Measurements from ENCODE around the gene CPO. TPM values are rescaled to one million over a fixed set of nuclear protein-coding genes. Genes with fewer than 3 reads are reported as not detected.

Gene CPO
- total and polyA plus RNA-seq, 5 experiments from 2014 or later, result not detected

DNA sequence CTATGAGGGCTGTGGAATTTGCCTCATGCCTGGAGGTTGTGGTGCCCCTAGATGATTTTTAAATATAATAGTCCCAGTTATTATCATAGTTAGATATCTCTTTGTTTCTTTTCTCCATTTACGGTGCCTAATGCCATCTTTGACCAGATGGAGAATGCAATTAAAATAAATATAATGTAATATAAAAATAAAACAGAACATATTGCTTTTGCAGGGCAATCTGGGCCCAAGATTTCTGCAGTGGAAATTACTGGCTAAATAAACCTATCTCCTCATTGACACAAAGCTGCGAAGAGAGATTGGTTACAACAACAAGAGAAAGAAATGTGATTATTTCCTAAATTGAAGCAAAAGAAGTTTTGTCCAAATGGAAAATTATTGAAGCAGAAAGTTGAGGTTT is 51.8 kb downstream of the CPO start:
- peaks cover 0 to 5% (median 0%) of the 10 kb centered on the region in 5 donors for H3K27me3 Mint-ChIP-seq
- H3K4me1 Mint-ChIP-seq, result peaks cover 11 to 20% (median 19%) of the 10 kb centered on the region in 4 donors
- POLR2A ChIA-PET, result no interaction called here
- H3K9me3 Mint-ChIP-seq, result peaks cover 0 to 3% (median 0%) of the 10 kb centered on the region in 9 donors
- ATAC-seq (no peak), DNase-seq (no peak)
- H3K27ac Mint-ChIP-seq, result peak overlapping the region in 1 of 10 donors; percentile 23
- no peak overlapping the region for H3K4me3 Mint-ChIP-seq
- H3K36me3 Mint-ChIP-seq, result no peaks in the 10 kb centered on the region

DNA sequence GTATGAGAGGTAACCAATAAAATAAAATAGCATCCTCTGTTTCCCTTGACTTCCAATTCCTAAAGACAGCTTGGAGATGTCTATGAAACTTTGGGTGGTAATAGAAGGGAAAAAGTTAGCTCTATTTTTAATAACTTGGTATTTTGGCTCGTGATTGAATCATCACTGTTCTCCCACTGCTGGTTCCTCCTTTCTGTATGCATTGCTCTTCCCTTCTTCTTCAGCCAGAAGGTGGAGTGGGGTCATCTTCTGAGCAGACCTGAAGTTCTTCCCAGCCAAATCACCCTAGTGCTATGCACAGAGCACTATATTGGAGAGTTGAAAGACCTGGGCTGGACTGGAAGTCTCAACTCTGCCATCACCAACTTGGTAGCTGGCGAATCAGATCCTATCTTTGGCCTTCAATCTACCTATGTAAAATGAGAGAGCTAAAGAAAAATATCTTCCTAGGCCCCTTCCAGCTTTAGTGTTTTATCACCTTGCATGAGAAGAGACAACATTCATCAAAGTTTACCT is 54.1 kb downstream of the CPO start:
- Mint-ChIP-seq H3K27ac (peak overlapping the region in 1 of 10 donors; percentile 6), H3K9me3 (peaks cover 0 to 20% (median 3%) of the 10 kb centered on the region in 9 donors), H3K36me3 (peaks cover 0 to 11% (median 7%) of the 10 kb centered on the region in 3 donors), H3K27me3 (peaks cover 0 to 16% (median 6%) of the 10 kb centered on the region in 5 donors), H3K4me1 (peaks cover 9 to 20% (median 18%) of the 10 kb centered on the region in 4 donors), H3K4me3 (no peak overlapping the region)
- DNase-seq, result no peak
- POLR2A ChIA-PET, result no interaction called here
- ATAC-seq, result no peak

GRCh38 chr2:206993964-206994363 is 54.6 kb downstream of the CPO start:
- Mint-ChIP-seq H3K36me3 (peaks cover 0 to 11% (median 7%) of the 10 kb centered on the region in 3 donors), H3K27me3 (peaks cover 0 to 16% (median 6%) of the 10 kb centered on the region in 5 donors), H3K27ac (peak overlapping the region in 2 of 10 donors; percentile 3 to 6), H3K4me3 (no peak overlapping the region), H3K9me3 (peaks cover 0 to 20% (median 4%) of the 10 kb centered on the region in 9 donors), H3K4me1 (peaks cover 9 to 18% (median 16%) of the 10 kb centered on the region in 4 donors)
- DNase-seq, result no peak
- POLR2A ChIA-PET, result no interaction called here
- no peak for ATAC-seq

GRCh38 chr2:206996556-206997065 is 57.3 kb downstream of the CPO start:
- Mint-ChIP-seq H3K9me3 (peaks cover 0 to 27% (median 13%) of the 10 kb centered on the region in 9 donors), H3K4me1 (peaks cover 0 to 6% (median 0%) of the 10 kb centered on the region in 4 donors), H3K27ac (no peak overlapping the region), H3K27me3 (peaks cover 0 to 16% (median 6%) of the 10 kb centered on the region in 5 donors), H3K4me3 (no peak overlapping the region), H3K36me3 (peaks cover 0 to 11% (median 8%) of the 10 kb centered on the region in 3 donors)
- POLR2A ChIA-PET, result no interaction called here
- DNase-seq (no peak), ATAC-seq (no peak)

DNA sequence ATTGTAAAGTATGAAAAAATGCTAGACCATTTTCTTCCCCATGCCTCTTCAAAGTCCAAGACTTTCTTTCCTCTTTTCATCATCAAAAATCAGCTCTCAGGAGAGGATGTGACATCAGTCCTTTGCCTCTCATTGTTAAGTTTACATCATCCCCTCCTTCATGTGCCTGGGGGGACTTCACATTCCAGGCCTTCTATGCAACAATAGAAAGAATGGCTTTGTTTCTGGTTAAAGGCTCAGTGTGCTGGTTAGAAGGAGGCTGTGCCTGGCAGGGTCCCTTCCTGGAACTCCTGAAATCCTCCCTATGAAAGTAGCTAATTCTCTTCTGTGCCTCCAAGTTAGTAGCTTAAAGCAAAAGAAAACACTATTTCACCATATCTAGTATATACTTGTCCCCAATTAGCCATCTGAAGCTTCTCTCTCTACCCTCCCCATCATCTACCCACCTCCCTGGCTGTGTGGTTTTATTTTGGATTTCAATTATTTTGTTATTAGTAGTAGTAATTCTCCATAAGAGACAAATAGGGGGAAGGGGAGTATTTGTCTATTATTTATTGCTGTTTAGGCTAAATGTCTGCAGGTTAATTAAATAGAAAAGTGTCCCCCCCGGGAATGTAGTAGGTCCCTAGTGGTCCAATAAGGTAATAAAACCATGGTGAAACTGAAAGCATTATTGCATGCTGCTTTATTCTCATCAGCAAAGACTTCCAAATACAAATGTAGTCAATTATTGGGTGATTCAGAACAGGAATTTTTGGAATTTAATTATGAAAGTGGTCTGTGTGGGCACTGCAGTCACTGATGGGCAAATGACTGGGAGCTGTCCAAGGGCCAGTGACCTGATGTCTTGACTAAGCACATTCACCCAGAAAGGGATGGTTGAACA is 69.0 kb downstream of the CPO start:
- ATAC-seq (no peak), DNase-seq (no peak)
- Mint-ChIP-seq H3K9me3 (peaks cover 0 to 1% (median 0%) of the 10 kb centered on the region in 9 donors), H3K36me3 (no peaks in the 10 kb centered on the region), H3K4me3 (no peak overlapping the region), H3K27me3 (peaks cover 0 to 3% (median under 1%) of the 10 kb centered on the region in 5 donors), H3K27ac (peak overlapping the region in 1 of 10 donors; percentile 11), H3K4me1 (no peaks in the 10 kb centered on the region)
- POLR2A ChIA-PET, result no interaction called here

DNA sequence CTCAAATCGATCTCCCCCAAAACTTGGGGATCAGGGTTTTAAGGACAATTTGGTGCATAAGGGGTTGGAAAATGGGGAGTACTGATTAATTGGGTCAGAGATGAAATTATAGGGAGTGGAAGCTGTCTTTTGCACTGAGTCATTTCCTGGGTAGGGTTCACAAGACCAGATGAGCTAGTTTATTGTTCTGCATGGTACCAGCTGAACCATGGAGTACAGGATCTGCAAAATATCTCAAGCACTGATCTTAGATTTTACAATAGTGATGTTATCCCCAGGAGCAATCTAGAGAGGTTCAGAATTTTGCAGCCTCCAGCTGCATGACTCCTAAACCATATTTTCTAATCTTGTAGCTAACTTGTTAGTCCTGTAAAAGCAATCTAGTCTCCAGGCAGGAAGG is 73.1 kb downstream of the CPO start:
- no peak for ATAC-seq
- H3K9me3 Mint-ChIP-seq, result peaks cover 0 to 5% (median 0%) of the 10 kb centered on the region in 9 donors
- H3K36me3 Mint-ChIP-seq, result no peaks in the 10 kb centered on the region
- POLR2A ChIA-PET, result no interaction called here
- no peak overlapping the region for H3K27ac Mint-ChIP-seq
- H3K4me1 Mint-ChIP-seq, result no peaks in the 10 kb centered on the region
- H3K27me3 Mint-ChIP-seq, result peaks cover 0 to 5% (median 2%) of the 10 kb centered on the region in 5 donors
- no peak for DNase-seq
- H3K4me3 Mint-ChIP-seq, result no peak overlapping the region

DNA sequence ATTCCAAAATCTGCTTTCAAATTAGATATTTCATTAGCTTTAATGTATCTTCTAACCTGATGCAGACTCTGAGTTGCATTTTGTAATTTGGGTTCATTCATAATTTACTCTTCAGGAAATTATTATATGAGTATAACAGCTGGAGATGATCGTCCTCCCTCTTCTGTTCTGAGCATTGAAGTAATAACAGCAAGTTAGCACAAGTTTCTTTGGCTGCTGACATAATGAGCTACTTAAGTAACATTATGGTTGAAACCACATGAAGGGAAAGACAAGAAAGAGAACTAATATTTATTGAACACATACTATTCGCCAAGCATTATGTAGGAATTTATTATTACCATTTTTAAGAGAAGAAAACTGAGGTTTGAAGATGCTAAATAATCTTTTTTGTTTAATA is 75.1 kb downstream of the CPO start:
- Mint-ChIP-seq H3K9me3 (peaks cover 0 to 16% (median 7%) of the 10 kb centered on the region in 9 donors), H3K27ac (no peak overlapping the region), H3K27me3 (peaks cover 0 to 10% (median 2%) of the 10 kb centered on the region in 5 donors), H3K36me3 (no peaks in the 10 kb centered on the region), H3K4me1 (no peaks in the 10 kb centered on the region), H3K4me3 (no peak overlapping the region)
- ATAC-seq (no peak), DNase-seq (no peak)
- POLR2A ChIA-PET, result no interaction called here

GRCh38 chr2:207015901-207016300 is 76.6 kb downstream of the CPO start:
- peaks cover 0 to 10% (median 2%) of the 10 kb centered on the region in 5 donors for H3K27me3 Mint-ChIP-seq
- no peak for DNase-seq
- H3K9me3 Mint-ChIP-seq, result peaks cover 0 to 16% (median 7%) of the 10 kb centered on the region in 9 donors
- H3K36me3 Mint-ChIP-seq, result no peaks in the 10 kb centered on the region
- no peaks in the 10 kb centered on the region for H3K4me1 Mint-ChIP-seq
- H3K4me3 Mint-ChIP-seq, result no peak overlapping the region
- POLR2A ChIA-PET, result no interaction called here
- no peak for ATAC-seq
- no peak overlapping the region for H3K27ac Mint-ChIP-seq

Other genes starting within 250 kb of the CPO start
- not detected for gene DYTN, start 221.1 kb upstream of the CPO start, total RNA-seq
- gene DYTN, start 221.1 kb upstream of the CPO start, polyA plus RNA-seq, result not detected
- under 1 TPM; 0.30 to 0.60 TPM for gene MDH1B, start 174.2 kb upstream of the CPO start, total RNA-seq
- under 1 TPM; 0.06 to 0.52 (median 0.16) TPM for gene MDH1B, start 174.2 kb upstream of the CPO start, polyA plus RNA-seq
- 10 to 100 TPM; 23.7 to 26.8 TPM for gene FASTKD2, start 173.9 kb upstream of the CPO start, total RNA-seq
- gene FASTKD2, start 173.9 kb upstream of the CPO start, polyA plus RNA-seq, result 10 to 100 TPM; 18.6 to 25.3 (median 25.2) TPM
- 10 to 100 TPM; 79.5 to 89.2 TPM for gene KLF7, start 226.4 kb downstream of the CPO start, total RNA-seq
- gene KLF7, start 226.4 kb downstream of the CPO start, polyA plus RNA-seq, result 10 to 100 TPM; 15.2 to 29.6 (median 16.3) TPM

Measured in naive thymus-derived CD8-positive, alpha-beta T cell (primary cell).